HCT116 (cell line): ENCODE results near the gene BCL2L11. TPM values are rescaled to one million over a fixed set of nuclear protein-coding genes. Genes with fewer than 3 reads are reported as not detected.

Experiments used
- ATAC-seq: fragments of 200-7000 bp; cut with Tn5 transposase; 2 replicates; pipeline ENCODE4 v1.9.1; 2020; ENCODE audit warnings: mild to moderate bottlenecking, moderate library complexity
- BruUV-seq: library from RNA; stranded (reverse); fragments of 400-500 nt; replicated peaks from 2 replicates; lab custom pipeline; 2021; lab: Mats Ljungman, UMichigan
- CTCF ChIA-PET: fragments of 300-600 bp; sonication (Branson Sonifier 250); formaldehyde crosslinking; loops from one replicate; lab custom pipeline; 2021; ENCODE audit warnings: antibody characterized with exemption; lab: Charles Lee
- POLR2A ChIA-PET: fragments of 300-600, 350-600 bp; sonication (Branson Sonifier 250); formaldehyde crosslinking; loops from one replicate; lab custom pipeline; 2021; ENCODE audit warnings: antibody characterized with exemption; lab: Charles Lee
- RAD21 ChIA-PET, 2 experiments: fragments of 300-600 bp; sonication (Branson Sonifier 250); formaldehyde crosslinking; loops; one replicate each; lab custom pipeline; 2023; ENCODE audit warnings: low total read pairs in 2 of 2; ENCODE audit not compliant: uncharacterized antibody in 2 of 2, unreplicated experiment in 2 of 2, low non-redundant PET in 1 of 2; lab: Charles Lee
- DNase-seq: peaks from one replicate; pipeline ENCODE4 v3.0.0-alpha.2; 2010; ENCODE audit warnings: low read depth, low spot score
- H2AFZ ChIP-seq: fragments of 200-600 bp; shearing (Covaris generic), sonication (generic); 2 replicates; pipeline ENCODE4 v1.6.1; 2017; ENCODE audit warnings: low read depth, mixed run types, mixed read lengths, antibody characterized with exemption, low read length; ENCODE audit not compliant: poor library complexity, severe bottlenecking
- H3K27ac ChIP-seq: 2 replicates; pipeline ENCODE4 v1.5.1; 2012; ENCODE audit warnings: low read depth, low read length
- H3K27me3 ChIP-seq: fragments of 200-600 bp; sonication (generic); 2 replicates; pipeline ENCODE4 v1.6.1; 2016; ENCODE audit warnings: mixed run types, low read length, mixed read lengths; ENCODE audit not compliant: insufficient read depth
- H3K36me3 ChIP-seq, 2 experiments: fragments of 200-500 bp in 1 of 2; fragments of 200-600 bp in 1 of 2; sonication (Bioruptor generic) in 1 of 2; sonication (generic) in 1 of 2; 2 replicates each; pipeline versions ENCODE4 v1.5.1 to v1.6.1; 2014 to 2016; ENCODE audit warnings: low read length in 2 of 2, inconsistent platforms in 1 of 2, mixed read lengths in 1 of 2, mixed run types in 1 of 2; ENCODE audit not compliant: insufficient read depth in 2 of 2, control insufficient read depth in 1 of 2
- H3K4me1 ChIP-seq, 2 experiments: fragments of 200-600 bp in 1 of 2; sonication (generic) in 1 of 2; 2 replicates each; pipeline versions ENCODE4 v1.5.1 to v1.6.1; 2012 to 2017; ENCODE audit warnings: low read length in 2 of 2, inconsistent platforms in 1 of 2, mild to moderate bottlenecking in 1 of 2, mixed read lengths in 1 of 2, mixed run types in 1 of 2, moderate library complexity in 1 of 2; ENCODE audit not compliant: insufficient read depth in 2 of 2, control insufficient read depth in 1 of 2
- H3K4me2 ChIP-seq: fragments of 200-600 bp; sonication (generic); 2 replicates; pipeline ENCODE4 v1.6.1; 2017; ENCODE audit warnings: mixed run types, low read length, mixed read lengths
- H3K4me3 ChIP-seq, 2 experiments: fragments of 200-600 bp in 1 of 2; sonication (generic) in 1 of 2; replicated peaks in 1 of 2; 2 replicates each; pipeline ENCODE4 v1.5.1; 2011 to 2016; ENCODE audit warnings: low read length in 2 of 2, control low read depth in 1 of 2, low read depth in 1 of 2, mild to moderate bottlenecking in 1 of 2, mixed read lengths in 1 of 2, mixed run types in 1 of 2
- H3K79me2 ChIP-seq: fragments of 200-600 bp; sonication (generic); 2 replicates; pipeline ENCODE4 v1.6.1; 2017; ENCODE audit warnings: mild to moderate bottlenecking, mixed run types, low read length, moderate library complexity, mixed read lengths; ENCODE audit not compliant: insufficient read depth
- H3K9ac ChIP-seq: fragments of 200-600 bp; sonication (generic); 2 replicates; pipeline ENCODE4 v1.6.1; 2016; ENCODE audit warnings: low read length, mixed read lengths
- H3K9me2 ChIP-seq: fragments of 200-600 bp; sonication (generic), shearing (Covaris generic); 2 replicates; pipeline ENCODE4 v1.6.1; 2017; ENCODE audit warnings: mixed run types, mild to moderate bottlenecking, moderate library complexity; ENCODE audit not compliant: insufficient read depth
- H3K9me3 ChIP-seq, 2 experiments: fragments of 200-500 bp in 1 of 2; fragments of 200-600 bp in 1 of 2; sonication (Bioruptor generic) in 1 of 2; sonication (generic) in 1 of 2; 2 replicates each; pipeline ENCODE4 v1.6.1; 2014 to 2017; ENCODE audit warnings: low read length in 2 of 2, mixed read lengths in 2 of 2, inconsistent platforms in 1 of 2, low read depth in 1 of 2, mild to moderate bottlenecking in 1 of 2, mixed run types in 1 of 2, moderate library complexity in 1 of 2; ENCODE audit not compliant: control insufficient read depth in 1 of 2, insufficient read depth in 1 of 2
- H4K20me1 ChIP-seq: fragments of 200-600 bp; sonication (generic), shearing (Covaris generic); 2 replicates; pipeline ENCODE4 v1.6.1; 2017; ENCODE audit warnings: mixed run types, mild to moderate bottlenecking, moderate library complexity; ENCODE audit not compliant: insufficient read depth
- CBX3 ChIP-seq: IDR thresholded peaks from 2 replicates; pipeline ENCODE4 v1.6.1; 2012; ENCODE audit warnings: low read depth
- CEBPB ChIP-seq: IDR thresholded peaks from 2 replicates; pipeline ENCODE4 v1.6.1; 2012; ENCODE audit warnings: low read depth
- EGR1 ChIP-seq: IDR thresholded peaks from 2 replicates; pipeline ENCODE4 v1.6.1; 2012; ENCODE audit warnings: low read depth
- ELF1 ChIP-seq: IDR thresholded peaks from 2 replicates; pipeline ENCODE4 v1.6.1; 2012; ENCODE audit warnings: low read depth, borderline replicate concordance
- EZH2 ChIP-seq: fragments of 200-600 bp; sonication (generic); IDR thresholded peaks from 2 replicates; pipeline ENCODE4 v1.6.1; 2017; ENCODE audit warnings: antibody characterized with exemption, mixed run types
- POLR2A ChIP-seq: IDR thresholded peaks from 2 replicates; pipeline ENCODE4 v1.7.0; 2011; ENCODE audit warnings: borderline replicate concordance; ENCODE audit not compliant: insufficient read depth, insufficient read length; ENCODE audit errors: extremely low read depth
- POLR2AphosphoS5 ChIP-seq: IDR thresholded peaks from 2 replicates; pipeline ENCODE4 v1.6.1; 2011; ENCODE audit warnings: mild to moderate bottlenecking, low read depth, low read length, moderate library complexity
- SP1 ChIP-seq: IDR thresholded peaks from 2 replicates; pipeline ENCODE4 v1.6.1; 2012; ENCODE audit warnings: low read depth
- SRF ChIP-seq: IDR thresholded peaks from 2 replicates; pipeline ENCODE4 v1.6.1; 2012; ENCODE audit warnings: low read depth
- YY1 ChIP-seq: IDR thresholded peaks from 2 replicates; pipeline ENCODE4 v1.6.1; 2011; ENCODE audit warnings: low read length, low read depth, moderate library complexity, mild to moderate bottlenecking; ENCODE audit not compliant: insufficient replicate concordance; ENCODE audit errors: extremely low read depth
- ZNF274 ChIP-seq: fragments of 200-500 bp; sonication (Bioruptor generic); IDR thresholded peaks from 2 replicates; pipeline ENCODE4 v1.6.1; 2014; ENCODE audit warnings: mild to moderate bottlenecking, low read depth, low read length, inconsistent platforms
- intact Hi-C: fragments of 100-400 bp; cut with micrococcal nuclease; formaldehyde crosslinking; loops from 2 replicates; pipeline ENCODE4 v1.10.0; 2022
- total RNA-seq: library from RNA; stranded (reverse); gene quantifications from one replicate; pipeline ENCODE4 v1.2.1, GENCODE V29; 2021; ENCODE audit not compliant: unreplicated experiment
- TF ChIP-seq, protein P1 (sequence below): IDR thresholded peaks from 2 replicates; pipeline ENCODE4 v1.6.1; 2012; ENCODE audit warnings: low read depth
- TF ChIP-seq, protein P2 (sequence below), 3 experiments: fragments of 200-600 bp in 1 of 3; sonication (generic) in 1 of 3; IDR thresholded peaks in 2 of 3; conservative IDR thresholded peaks in 1 of 3; 2 replicates each; pipeline ENCODE4 v1.5.1; 2012 to 2017; ENCODE audit warnings: low read depth in 2 of 3, low read length in 2 of 3, antibody characterized with exemption in 1 of 3, borderline replicate concordance in 1 of 3, control low read depth in 1 of 3, mild to moderate bottlenecking in 1 of 3, mixed read lengths in 1 of 3, mixed run types in 1 of 3, moderate library complexity in 1 of 3; ENCODE audit not compliant: insufficient read depth in 1 of 3
- TF ChIP-seq, protein P3 (sequence below): IDR thresholded peaks from 2 replicates; pipeline ENCODE4 v1.6.1; 2012
- TF ChIP-seq, protein P4 (sequence below): IDR thresholded peaks from 2 replicates; pipeline ENCODE4 v1.6.1; 2012

BCL2L11 gene
- total RNA-seq, 1 experiment from 2014 or later, result 17.8 TPM

DNA sequence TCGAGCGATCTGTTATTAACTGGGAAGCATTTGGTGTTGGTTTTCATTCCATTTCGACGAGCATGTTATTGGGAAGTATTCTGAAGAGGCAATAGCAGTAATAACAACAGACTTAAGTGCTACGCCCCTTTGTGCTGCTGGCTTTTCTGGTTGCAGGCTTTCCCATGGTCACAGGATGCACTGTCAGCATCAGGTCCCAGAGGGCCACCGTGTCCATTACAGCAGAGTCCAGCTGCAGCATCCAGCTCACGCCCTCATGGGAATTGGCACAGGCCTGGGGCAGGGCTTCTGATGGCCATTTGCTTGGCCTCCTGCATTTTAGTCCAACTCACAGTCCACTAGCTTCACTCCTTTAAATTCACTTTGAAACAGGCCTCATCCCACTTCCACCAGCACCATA, 44.4 kb downstream of the BCL2L11 start:
- Histone ChIP-seq H2AFZ (no peak overlapping the region), H3K4me1 (peaks cover 23 to 36% of the 10 kb centered on the region in 2 experiments), H4K20me1 (no peaks in the 10 kb centered on the region), H3K36me3 (peaks cover 12 to 13% of the 10 kb centered on the region in 2 experiments; a peak in 2 of 4 replicates), H3K27ac (no peak overlapping the region), H3K9me2 (no peaks in the 10 kb centered on the region), H3K79me2 (no peaks in the 10 kb centered on the region; the same call in 1 of the 2 replicates), H3K4me3 (no peak overlapping the region), H3K4me2 (no peak overlapping the region), H3K9ac (no peak overlapping the region), H3K9me3 (no peaks in the 10 kb centered on the region), H3K27me3 (no peaks in the 10 kb centered on the region)
- ChIA-PET POLR2A (no interaction called here), CTCF (no interaction called here), RAD21 (no interaction called here)
- TF ChIP-seq SRF (no peak), ZNF274 (no peak), EZH2 (no peak), CEBPB (no peak), ELF1 (no peak), YY1 (no peak), CBX3 (no peak), POLR2A (no peak), EGR1 (no peak), POLR2AphosphoS5 (no peak), SP1 (no peak)
- TF ChIP-seq, protein P1, sequence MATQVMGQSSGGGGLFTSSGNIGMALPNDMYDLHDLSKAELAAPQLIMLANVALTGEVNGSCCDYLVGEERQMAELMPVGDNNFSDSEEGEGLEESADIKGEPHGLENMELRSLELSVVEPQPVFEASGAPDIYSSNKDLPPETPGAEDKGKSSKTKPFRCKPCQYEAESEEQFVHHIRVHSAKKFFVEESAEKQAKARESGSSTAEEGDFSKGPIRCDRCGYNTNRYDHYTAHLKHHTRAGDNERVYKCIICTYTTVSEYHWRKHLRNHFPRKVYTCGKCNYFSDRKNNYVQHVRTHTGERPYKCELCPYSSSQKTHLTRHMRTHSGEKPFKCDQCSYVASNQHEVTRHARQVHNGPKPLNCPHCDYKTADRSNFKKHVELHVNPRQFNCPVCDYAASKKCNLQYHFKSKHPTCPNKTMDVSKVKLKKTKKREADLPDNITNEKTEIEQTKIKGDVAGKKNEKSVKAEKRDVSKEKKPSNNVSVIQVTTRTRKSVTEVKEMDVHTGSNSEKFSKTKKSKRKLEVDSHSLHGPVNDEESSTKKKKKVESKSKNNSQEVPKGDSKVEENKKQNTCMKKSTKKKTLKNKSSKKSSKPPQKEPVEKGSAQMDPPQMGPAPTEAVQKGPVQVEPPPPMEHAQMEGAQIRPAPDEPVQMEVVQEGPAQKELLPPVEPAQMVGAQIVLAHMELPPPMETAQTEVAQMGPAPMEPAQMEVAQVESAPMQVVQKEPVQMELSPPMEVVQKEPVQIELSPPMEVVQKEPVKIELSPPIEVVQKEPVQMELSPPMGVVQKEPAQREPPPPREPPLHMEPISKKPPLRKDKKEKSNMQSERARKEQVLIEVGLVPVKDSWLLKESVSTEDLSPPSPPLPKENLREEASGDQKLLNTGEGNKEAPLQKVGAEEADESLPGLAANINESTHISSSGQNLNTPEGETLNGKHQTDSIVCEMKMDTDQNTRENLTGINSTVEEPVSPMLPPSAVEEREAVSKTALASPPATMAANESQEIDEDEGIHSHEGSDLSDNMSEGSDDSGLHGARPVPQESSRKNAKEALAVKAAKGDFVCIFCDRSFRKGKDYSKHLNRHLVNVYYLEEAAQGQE, result no peak
- TF ChIP-seq, protein P2, sequence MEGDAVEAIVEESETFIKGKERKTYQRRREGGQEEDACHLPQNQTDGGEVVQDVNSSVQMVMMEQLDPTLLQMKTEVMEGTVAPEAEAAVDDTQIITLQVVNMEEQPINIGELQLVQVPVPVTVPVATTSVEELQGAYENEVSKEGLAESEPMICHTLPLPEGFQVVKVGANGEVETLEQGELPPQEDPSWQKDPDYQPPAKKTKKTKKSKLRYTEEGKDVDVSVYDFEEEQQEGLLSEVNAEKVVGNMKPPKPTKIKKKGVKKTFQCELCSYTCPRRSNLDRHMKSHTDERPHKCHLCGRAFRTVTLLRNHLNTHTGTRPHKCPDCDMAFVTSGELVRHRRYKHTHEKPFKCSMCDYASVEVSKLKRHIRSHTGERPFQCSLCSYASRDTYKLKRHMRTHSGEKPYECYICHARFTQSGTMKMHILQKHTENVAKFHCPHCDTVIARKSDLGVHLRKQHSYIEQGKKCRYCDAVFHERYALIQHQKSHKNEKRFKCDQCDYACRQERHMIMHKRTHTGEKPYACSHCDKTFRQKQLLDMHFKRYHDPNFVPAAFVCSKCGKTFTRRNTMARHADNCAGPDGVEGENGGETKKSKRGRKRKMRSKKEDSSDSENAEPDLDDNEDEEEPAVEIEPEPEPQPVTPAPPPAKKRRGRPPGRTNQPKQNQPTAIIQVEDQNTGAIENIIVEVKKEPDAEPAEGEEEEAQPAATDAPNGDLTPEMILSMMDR (IDR thresholded peaks at IDR 0.05 in 2 of 3, conservative IDR thresholded peaks at IDR 0.05 in 1 of 3; ENCODE audit: borderline replicate concordance in 1 of 3, insufficient read depth in 1 of 3, low read depth in 2 of 3, low read length in 2 of 3), result no peak
- TF ChIP-seq, protein P3, sequence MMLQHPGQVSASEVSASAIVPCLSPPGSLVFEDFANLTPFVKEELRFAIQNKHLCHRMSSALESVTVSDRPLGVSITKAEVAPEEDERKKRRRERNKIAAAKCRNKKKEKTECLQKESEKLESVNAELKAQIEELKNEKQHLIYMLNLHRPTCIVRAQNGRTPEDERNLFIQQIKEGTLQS, result no peak
- TF ChIP-seq, protein P4, sequence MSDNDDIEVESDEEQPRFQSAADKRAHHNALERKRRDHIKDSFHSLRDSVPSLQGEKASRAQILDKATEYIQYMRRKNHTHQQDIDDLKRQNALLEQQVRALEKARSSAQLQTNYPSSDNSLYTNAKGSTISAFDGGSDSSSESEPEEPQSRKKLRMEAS, result no peak
- intact Hi-C loops, result no loop called here
- no TSS peak for BruUV-seq
- DNase-seq, result no peak
- ATAC-seq, result no peak
